H1 (cell line): Measurements from ENCODE around the gene ABHD12B. TPM values are rescaled to one million over a fixed set of nuclear protein-coding genes. Genes with fewer than 3 reads are reported as not detected.

ENCODE experiments used
- JUND ChIP-seq: IDR thresholded peaks from 2 replicates; pipeline ENCODE4 v1.6.1; 2011; ENCODE audit warnings: mild to moderate bottlenecking, improper control_type of control experiment, low read length
- MAFK ChIP-seq: IDR thresholded peaks from 2 replicates; pipeline ENCODE4 v1.6.1; 2012; ENCODE audit warnings: low read depth, mild to moderate bottlenecking, improper control_type of control experiment, low read length
- POU5F1 ChIP-seq: IDR thresholded peaks from 2 replicates; pipeline ENCODE4 v1.6.1; 2011; ENCODE audit warnings: low read depth, mild to moderate bottlenecking, low read length, moderate library complexity
- ZNF274 ChIP-seq: IDR thresholded peaks from 2 replicates; pipeline ENCODE4 v1.7.0; 2012; ENCODE audit warnings: low read length, borderline replicate concordance; ENCODE audit errors: extremely low read depth
- polyA plus RNA-seq, 7 experiments: library from polyadenylated mRNA; depleted of rRNA in 3 of 7; stranded (reverse) in 5 of 7; unstranded in 2 of 7; fragments of >200 nt in 5 of 7; fragments of 200-250 nt in 2 of 7; gene quantifications; 1 replicate in 5 of 7; 2 replicates in 1 of 7; 4 replicates in 1 of 7; pipeline versions ENCODE4 v1.2.1 to v1.2.3, GENCODE V29; 2011 to 2013; ENCODE audit warnings: missing spikeins in 2 of 7, mixed read lengths in 2 of 7
- total RNA-seq: library from RNA; stranded (reverse); fragmentation: NEBNext Ultra II Directional; extraction: Animal tissue kit (Norgen Biotek cat#: 25700); gene quantifications from 2 replicates; pipeline ENCODE4 v1.2.1, GENCODE V29; 2021

ABHD12B gene
- total and polyA plus RNA-seq, 2 of the 8 experiments (the other 6 are each of a cell fraction or from before 2014, with no cell fraction given), result 4.0 to 102 TPM

- TF ChIP-seq ZNF274 (no peak), POU5F1 (no peak), MAFK (no peak), JUND (no peak)
Measured at GRCh38 chr14:50822501-50823042, 49.3 kb upstream of the ABHD12B start (continued).
